CD4-positive, CD25-positive, alpha-beta regulatory T cell (primary cell): ENCODE measurements around the gene TSSK3. TPM values are rescaled to one million over a fixed set of nuclear protein-coding genes. Genes with fewer than 3 reads are reported as not detected.

Experiments used
- ATAC-seq, 2 donors: fragments of 150-1000 bp; cut with Tn5 transposase; one replicate each; pipeline ENCODE4 v1.10.0; 2021; ENCODE audit warnings: low read depth in 2 of 2, moderate number of reproducible peaks in 2 of 2, moderate library complexity in 1 of 2
- DNase-seq, 3 donors: peaks; one replicate each; pipeline versions ENCODE4 v3.0.0 to v3.0.0-alpha.2; 2012 to 2022; ENCODE audit warnings: mixed read lengths in 1 of 3
- H3K27ac ChIP-seq: one replicate; pipeline ENCODE4 v1.7.0; 2013; ENCODE audit warnings: mild to moderate bottlenecking, low read length; ENCODE audit not compliant: insufficient read depth, poor library complexity, severe bottlenecking
- H3K27me3 ChIP-seq: one replicate; pipeline ENCODE4 v1.7.0; 2013; ENCODE audit warnings: low read length; ENCODE audit not compliant: control insufficient read depth, insufficient read depth
- H3K36me3 ChIP-seq: one replicate; pipeline ENCODE4 v1.7.0; 2013; ENCODE audit warnings: mild to moderate bottlenecking, low read length, moderate library complexity; ENCODE audit not compliant: control insufficient read depth, insufficient read depth
- H3K4me1 ChIP-seq: 2 replicates; pipeline ENCODE4 v1.7.0; 2013; ENCODE audit warnings: mild to moderate bottlenecking, low read length; ENCODE audit not compliant: insufficient read depth, control insufficient read depth, poor library complexity, severe bottlenecking
- H3K4me3 ChIP-seq: one replicate; pipeline ENCODE4 v1.7.0; 2013; ENCODE audit warnings: low read depth, mild to moderate bottlenecking, low read length, moderate library complexity
- H3K9me3 ChIP-seq, 2 experiments: 1 replicate in 1 of 2; 2 replicates in 1 of 2; pipeline ENCODE4 v1.7.0; 2013; ENCODE audit warnings: low read length in 2 of 2, mild to moderate bottlenecking in 1 of 2, moderate library complexity in 1 of 2; ENCODE audit not compliant: control insufficient read depth in 2 of 2
- H3K27ac Mint-ChIP-seq, 3 donors: one replicate each; pipeline ENCODE4 v1.8.0; 2020 to 2022; ENCODE audit warnings: mild to moderate bottlenecking in 3 of 3, mixed read lengths in 3 of 3, moderate library complexity in 2 of 3
- H3K27me3 Mint-ChIP-seq: one replicate; pipeline ENCODE4 v1.8.0; 2022; ENCODE audit warnings: mild to moderate bottlenecking, mixed read lengths
- H3K36me3 Mint-ChIP-seq: one replicate; pipeline ENCODE4 v1.8.0; 2020; ENCODE audit warnings: mixed read lengths
- H3K4me1 Mint-ChIP-seq, 4 donors: one replicate each; pipeline ENCODE4 v1.8.0; 2020 to 2022; ENCODE audit warnings: mixed read lengths in 4 of 4, mild to moderate bottlenecking in 1 of 4
- H3K4me3 Mint-ChIP-seq, 4 donors: one replicate each; pipeline ENCODE4 v1.8.0; 2020 to 2022; ENCODE audit warnings: mild to moderate bottlenecking in 4 of 4, mixed read lengths in 4 of 4, moderate library complexity in 3 of 4
- H3K9me3 Mint-ChIP-seq, 7 donors: one replicate each; pipeline ENCODE4 v1.8.0; 2020 to 2022; ENCODE audit warnings: mixed read lengths in 7 of 7, mild to moderate bottlenecking in 3 of 7, moderate library complexity in 2 of 7
- polyA plus RNA-seq, 4 donors: library from polyadenylated mRNA; unstranded; fragments of 300-500 nt; fragmentation: Illumina TruSeq; gene quantifications; one replicate each; pipeline ENCODE4 v1.2.3, GENCODE V29; 2021
- total RNA-seq: library from RNA; stranded (reverse); gene quantifications from one replicate; pipeline ENCODE4 v1.2.3, GENCODE V29; 2022

TSSK3 gene
- total and polyA plus RNA-seq, 5 donors from 2014 or later: 0.76 to 1.9 (median 1.1) TPM; not detected in 2

DNA sequence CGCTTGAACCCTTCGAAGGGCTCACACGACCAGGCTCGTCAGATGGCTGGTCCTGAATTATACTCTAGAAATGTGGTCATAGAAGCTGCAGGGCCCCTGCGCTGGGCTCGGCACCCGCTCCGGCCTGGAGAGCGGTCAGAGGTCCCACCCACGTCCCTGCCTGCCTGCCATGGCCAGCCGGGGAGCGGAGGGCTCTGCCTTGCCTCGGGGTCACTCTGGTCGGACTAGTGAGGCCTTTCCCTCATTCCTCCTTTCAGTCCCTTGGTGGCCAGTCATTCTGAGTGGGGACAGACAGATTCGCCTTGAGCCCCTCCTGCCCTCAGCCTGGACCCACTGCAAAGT, 25.8 kb upstream of the TSSK3 start:
- no peaks in the 10 kb centered on the region for H3K9me3 ChIP-seq
- ATAC-seq: no peak
- peak overlapping the region; percentile 76 to 89 (median 86) for H3K4me3 Mint-ChIP-seq
- H3K36me3 ChIP-seq: peaks cover 18% of the 10 kb centered on the region
- DNase-seq: no peak
- H3K9me3 Mint-ChIP-seq: no peaks in the 10 kb centered on the region
- peaks cover 32% of the 10 kb centered on the region for H3K4me1 ChIP-seq
- H3K4me3 ChIP-seq: no peak overlapping the region
- no peak overlapping the region for H3K27ac Mint-ChIP-seq
- peaks cover 0 to 34% (median 25%) of the 10 kb centered on the region in 4 donors for H3K4me1 Mint-ChIP-seq
- peaks cover 5% of the 10 kb centered on the region for H3K27me3 Mint-ChIP-seq
- H3K27ac ChIP-seq: no peak overlapping the region
- H3K36me3 Mint-ChIP-seq: peaks cover 4% of the 10 kb centered on the region
- H3K27me3 ChIP-seq: no peaks in the 10 kb centered on the region

DNA sequence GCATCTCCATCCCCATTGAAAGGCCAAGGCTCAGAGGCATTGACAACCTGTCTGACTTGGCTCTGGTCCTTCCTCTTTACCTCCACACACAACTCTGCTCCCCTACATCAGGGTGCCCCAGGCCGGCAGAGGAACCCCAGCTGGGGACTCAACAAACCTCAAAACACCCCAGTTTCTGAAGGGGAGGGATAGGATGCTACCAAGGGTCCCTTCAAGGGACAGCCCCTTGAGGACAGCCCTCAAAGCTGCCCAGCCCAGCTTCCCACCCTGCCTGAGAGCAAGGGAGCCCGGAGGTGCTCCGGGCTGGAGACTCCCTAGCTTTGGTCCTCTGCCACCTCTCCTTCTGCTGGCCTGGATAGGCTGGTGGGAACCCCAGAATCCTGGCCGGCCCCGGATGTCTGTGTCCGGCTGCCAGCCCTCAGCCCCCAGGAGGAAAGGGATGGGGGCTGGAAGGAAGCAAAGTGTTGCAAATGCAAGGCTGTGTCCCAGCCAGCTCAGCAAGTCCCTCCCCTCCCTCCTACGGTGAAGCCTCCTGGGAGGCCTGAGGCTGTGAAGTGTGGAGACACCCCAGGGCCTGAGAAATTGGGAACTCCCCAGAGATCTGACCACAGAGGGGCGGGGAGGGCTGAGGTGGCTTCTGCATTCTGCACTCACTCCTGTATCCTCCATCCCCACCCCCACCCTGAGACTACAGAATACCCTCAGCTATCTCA, 25.2 kb upstream of the TSSK3 start:
- Histone ChIP-seq H3K27me3 (no peaks in the 10 kb centered on the region), H3K27ac (no peak overlapping the region), H3K36me3 (peaks cover 12% of the 10 kb centered on the region), H3K4me1 (peaks cover 32% of the 10 kb centered on the region), H3K4me3 (no peak overlapping the region), H3K9me3 (no peaks in the 10 kb centered on the region)
- peak in 2 of 3 donors; percentile 30 to 33 for DNase-seq
- Mint-ChIP-seq H3K36me3 (no peaks in the 10 kb centered on the region), H3K27me3 (peaks cover 5% of the 10 kb centered on the region), H3K27ac (peak overlapping the region in 1 of 3 donors; percentile 46), H3K4me3 (peak overlapping the region; percentile 76 to 89 (median 86)), H3K9me3 (no peaks in the 10 kb centered on the region), H3K4me1 (peaks cover 0 to 34% (median 25%) of the 10 kb centered on the region in 4 donors)
- ATAC-seq: no peak

DNA sequence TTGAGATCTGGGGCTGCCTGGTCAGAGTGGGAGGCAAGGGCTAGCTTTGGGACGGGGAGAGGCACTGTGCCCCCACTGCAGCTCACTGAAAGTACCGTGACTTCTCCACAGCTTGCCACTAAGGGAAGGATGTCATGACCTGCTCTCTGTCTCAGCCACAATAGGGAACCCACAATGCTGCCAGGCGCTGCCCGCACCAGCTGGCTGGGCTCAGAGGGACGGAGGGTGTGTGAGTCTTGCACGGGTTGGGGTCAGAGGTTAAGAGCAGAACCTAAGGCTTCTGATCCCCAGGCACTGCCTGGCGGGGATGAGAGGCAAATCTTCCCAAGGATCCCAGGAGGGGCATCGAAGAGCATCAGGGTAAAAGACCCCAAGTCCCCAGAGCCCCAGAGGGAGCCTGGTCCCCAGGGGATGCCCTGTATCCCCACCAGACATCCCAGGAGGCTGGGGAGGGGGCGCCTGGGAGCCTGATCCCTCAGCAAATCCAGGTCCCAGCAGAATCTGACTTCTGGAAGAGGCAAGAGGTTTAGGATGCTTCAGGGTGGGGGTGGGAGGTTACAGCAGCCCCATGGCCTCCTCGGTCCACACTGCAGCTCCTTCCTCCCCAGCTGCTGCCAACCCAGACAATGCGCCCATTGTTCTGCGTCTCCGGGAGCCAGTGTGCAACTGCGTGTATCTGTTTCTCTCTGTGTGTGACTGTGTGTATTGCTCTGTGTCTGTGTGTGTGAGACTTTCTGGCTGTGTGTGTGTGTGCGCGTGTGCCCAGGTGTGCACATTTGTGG, 24.3 kb upstream of the TSSK3 start:
- no peaks in the 10 kb centered on the region for H3K36me3 Mint-ChIP-seq
- DNase-seq (no peak), ATAC-seq (no peak)
- peaks cover 0 to 41% (median 28%) of the 10 kb centered on the region in 4 donors for H3K4me1 Mint-ChIP-seq
- peaks cover 5% of the 10 kb centered on the region for H3K27me3 Mint-ChIP-seq
- Histone ChIP-seq H3K27me3 (no peaks in the 10 kb centered on the region), H3K27ac (no peak overlapping the region), H3K36me3 (peaks cover 4% of the 10 kb centered on the region), H3K4me1 (peaks cover 32% of the 10 kb centered on the region), H3K9me3 (no peaks in the 10 kb centered on the region), H3K4me3 (no peak overlapping the region)
- peak overlapping the region in 2 of 3 donors; percentile 21 to 26 for H3K27ac Mint-ChIP-seq
- peak overlapping the region in 2 of 4 donors; percentile 29 to 75 for H3K4me3 Mint-ChIP-seq
- H3K9me3 Mint-ChIP-seq: no peaks in the 10 kb centered on the region

DNA sequence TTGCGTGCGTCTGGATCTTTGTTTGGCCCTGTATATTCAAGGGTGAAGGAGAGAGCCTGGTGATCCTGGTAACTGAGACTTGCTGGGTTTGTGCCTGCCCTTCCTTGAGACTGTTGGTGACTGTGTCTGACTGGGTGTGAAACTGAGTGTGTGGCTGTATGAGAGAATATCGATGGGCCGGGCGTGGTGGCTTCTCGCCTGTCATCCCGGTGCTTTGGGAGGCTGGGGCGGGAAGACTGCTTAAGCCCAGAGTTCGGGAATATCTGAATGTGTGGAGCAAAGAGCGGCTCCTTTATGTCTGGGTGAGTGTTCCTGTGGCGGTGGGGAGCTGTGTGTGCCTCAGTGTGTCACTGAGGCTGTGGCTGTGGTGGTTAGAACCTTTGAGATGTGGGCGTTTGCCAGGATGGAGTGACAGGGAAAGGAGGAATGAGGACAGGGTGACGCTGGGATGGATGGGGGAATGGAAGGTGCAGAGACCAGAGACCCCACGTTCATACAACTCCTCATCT, 23.6 kb upstream of the TSSK3 start:
- no peaks in the 10 kb centered on the region for H3K27me3 ChIP-seq
- Mint-ChIP-seq H3K9me3 (no peaks in the 10 kb centered on the region), H3K27ac (no peak overlapping the region)

DNA sequence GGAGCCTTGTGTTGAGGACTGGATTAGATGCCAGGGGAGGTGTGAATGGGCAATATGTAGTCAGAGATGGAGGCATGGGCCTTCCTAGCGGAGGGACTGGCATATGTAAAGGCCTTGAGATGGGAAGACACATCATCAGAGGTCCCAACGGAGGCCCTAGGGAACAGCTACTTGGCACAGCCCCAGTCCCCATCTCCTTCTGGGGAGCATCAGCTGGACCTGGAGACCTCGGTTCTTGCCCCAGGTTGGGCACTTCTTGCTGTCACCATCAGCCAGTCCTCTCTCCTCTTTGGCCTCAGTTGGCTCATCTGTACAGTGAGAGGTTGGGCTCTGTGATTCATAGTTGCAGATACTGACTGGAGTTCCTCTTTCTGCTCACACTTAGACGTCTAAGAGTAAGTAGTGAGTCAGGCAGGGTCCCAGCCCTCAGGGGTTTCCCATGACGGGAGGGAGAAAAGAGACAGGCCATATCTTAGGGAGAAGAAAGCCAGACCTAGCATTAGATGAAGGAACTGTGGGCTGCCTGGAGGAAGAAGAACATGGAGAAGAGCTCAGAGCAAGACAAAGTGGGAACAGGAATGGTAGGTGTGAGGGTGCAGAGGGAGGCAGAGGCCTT, 22.9 kb upstream of the TSSK3 start:
- Mint-ChIP-seq H3K27ac (peak overlapping the region in 2 of 3 donors; percentile 22 to 92), H3K4me3 (no peak overlapping the region), H3K27me3 (peaks cover 5% of the 10 kb centered on the region), H3K4me1 (peaks cover 0 to 32% (median 18%) of the 10 kb centered on the region in 4 donors), H3K9me3 (no peaks in the 10 kb centered on the region), H3K36me3 (no peaks in the 10 kb centered on the region)
- DNase-seq: no peak
- peak; percentile 9 to 21 for ATAC-seq
- H3K27me3 ChIP-seq: no peaks in the 10 kb centered on the region
- no peaks in the 10 kb centered on the region for H3K36me3 ChIP-seq
- no peak overlapping the region for H3K4me3 ChIP-seq
- H3K27ac ChIP-seq: no peak overlapping the region
- no peaks in the 10 kb centered on the region for H3K9me3 ChIP-seq
- H3K4me1 ChIP-seq: peaks cover 28% of the 10 kb centered on the region

More for the DNA sequence above, 23.6 kb upstream of the TSSK3 start:
- H3K4me1 Mint-ChIP-seq: peaks cover 0 to 40% (median 24%) of the 10 kb centered on the region in 4 donors
- no peak overlapping the region for H3K27ac ChIP-seq
- no peaks in the 10 kb centered on the region for H3K36me3 ChIP-seq
- peak overlapping the region in 2 of 4 donors; percentile 29 to 75 for H3K4me3 Mint-ChIP-seq
- no peak for DNase-seq
- no peaks in the 10 kb centered on the region for H3K36me3 Mint-ChIP-seq
- H3K27me3 Mint-ChIP-seq: peaks cover 5% of the 10 kb centered on the region
- H3K4me1 ChIP-seq: peaks cover 32% of the 10 kb centered on the region
- no peak for ATAC-seq
- H3K4me3 ChIP-seq: no peak overlapping the region
- no peaks in the 10 kb centered on the region for H3K9me3 ChIP-seq

DNA sequence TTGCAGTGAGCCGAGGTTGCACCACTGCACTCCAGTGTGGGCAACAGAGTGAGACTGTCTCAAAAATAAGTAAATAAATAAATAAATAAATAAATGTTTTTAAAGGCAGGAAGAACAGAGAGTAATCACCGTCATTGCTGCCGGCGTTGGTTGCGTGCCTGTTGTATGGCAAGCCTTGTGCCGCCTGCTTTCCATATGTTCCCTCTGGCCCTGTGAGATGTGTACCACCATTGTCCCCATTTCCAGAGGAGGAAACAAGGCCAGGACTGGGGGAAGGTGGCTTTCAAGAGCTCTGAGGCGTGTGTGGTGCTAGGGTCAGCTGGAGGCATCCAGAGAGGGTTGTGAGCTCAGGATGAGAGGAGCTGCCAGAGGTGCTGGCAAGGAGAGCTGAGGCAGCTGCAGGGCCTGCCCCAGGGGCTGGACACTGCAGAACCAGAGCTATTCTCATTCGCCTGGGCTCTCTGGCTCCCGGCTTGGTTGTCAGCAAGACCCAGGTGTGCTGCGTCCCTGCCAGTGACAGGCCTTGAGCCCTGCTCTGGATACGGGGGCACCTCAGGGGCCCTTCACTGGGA, 21.1 kb upstream of the TSSK3 start:
- H3K4me3 ChIP-seq: no peak overlapping the region
- no peaks in the 10 kb centered on the region for H3K36me3 ChIP-seq
- no peaks in the 10 kb centered on the region for H3K36me3 Mint-ChIP-seq
- H3K4me1 Mint-ChIP-seq: peaks cover 0 to 37% (median 18%) of the 10 kb centered on the region in 4 donors
- H3K9me3 ChIP-seq: no peaks in the 10 kb centered on the region
- no peak overlapping the region for H3K27ac ChIP-seq
- H3K27ac Mint-ChIP-seq: no peak overlapping the region
- H3K4me3 Mint-ChIP-seq: no peak overlapping the region
- no peak for DNase-seq
- H3K27me3 ChIP-seq: no peaks in the 10 kb centered on the region
- no peaks in the 10 kb centered on the region for H3K9me3 Mint-ChIP-seq
- ATAC-seq: no peak
- peaks cover 15% of the 10 kb centered on the region for H3K4me1 ChIP-seq
- H3K27me3 Mint-ChIP-seq: no peaks in the 10 kb centered on the region

DNA sequence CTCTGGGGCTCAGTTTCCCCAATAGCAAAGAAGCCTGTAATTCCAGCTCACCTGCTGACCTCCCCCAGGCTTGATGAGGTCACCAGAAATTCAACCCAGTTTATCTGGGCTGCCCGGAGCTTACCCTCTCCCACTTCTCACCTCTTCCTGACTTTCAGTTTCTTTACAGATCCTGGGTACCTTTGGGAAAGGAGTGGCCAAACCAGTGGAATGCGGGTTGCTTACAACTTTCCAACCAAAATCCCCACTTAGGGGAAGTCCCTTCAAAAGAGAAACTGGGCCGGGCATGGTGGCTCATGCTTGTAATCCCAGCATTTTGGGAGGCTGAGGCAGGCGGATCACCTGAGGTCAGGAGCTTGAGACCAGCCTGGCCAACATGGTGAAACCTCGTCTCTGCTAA, 20.4 kb upstream of the TSSK3 start:
- no peaks in the 10 kb centered on the region for H3K9me3 ChIP-seq
- no peaks in the 10 kb centered on the region for H3K36me3 ChIP-seq
- Mint-ChIP-seq H3K9me3 (no peaks in the 10 kb centered on the region), H3K4me1 (peaks cover 0 to 35% (median 19%) of the 10 kb centered on the region in 4 donors), H3K27me3 (no peaks in the 10 kb centered on the region), H3K27ac (no peak overlapping the region), H3K4me3 (no peak overlapping the region), H3K36me3 (no peaks in the 10 kb centered on the region)
- ATAC-seq (no peak), DNase-seq (no peak)
- H3K4me3 ChIP-seq: no peak overlapping the region
- peaks cover 8% of the 10 kb centered on the region for H3K4me1 ChIP-seq
- H3K27ac ChIP-seq: no peak overlapping the region
- H3K27me3 ChIP-seq: no peaks in the 10 kb centered on the region
